HL-60 (cell line): ENCODE results near the gene OR2D2.
A peak's percentile ranks its signal among the peaks of the same experiment; 100 is the strongest.

ENCODE experiments used
- DNase-seq, 2 experiments: peaks; one replicate each; pipeline ENCODE4 v3.0.0-alpha.2; 2010 to 2020; ENCODE audit warnings: low read depth in 1 of 2, low spot score in 1 of 2
- H3K27ac ChIP-seq: fragments of 250-450 bp; sonication (Bioruptor Pico); replicated peaks from 2 replicates; pipeline ENCODE4 v1.5.1; 2020; ENCODE audit warnings: mild to moderate bottlenecking, moderate library complexity
- H3K27me3 ChIP-seq: fragments of 250-450 bp; sonication (Bioruptor Pico); 2 replicates; pipeline ENCODE4 v1.5.1; 2021; ENCODE audit warnings: mild to moderate bottlenecking, moderate library complexity; ENCODE audit not compliant: insufficient read depth, poor library complexity, severe bottlenecking
- H3K4me3 ChIP-seq: replicated peaks from 2 replicates; pipeline ENCODE4 v1.5.1; 2011; ENCODE audit warnings: mild to moderate bottlenecking, control low read depth, low read length; ENCODE audit not compliant: insufficient read depth
- GABPA ChIP-seq: IDR thresholded peaks from 2 replicates; pipeline ENCODE4 v1.6.1; 2012; ENCODE audit warnings: low read depth
- POLR2AphosphoS5 ChIP-seq: IDR thresholded peaks from 2 replicates; pipeline ENCODE4 v1.6.1; 2012; ENCODE audit warnings: low read depth
- SPI1 ChIP-seq: IDR thresholded peaks from 2 replicates; pipeline ENCODE4 v1.6.1; 2012; ENCODE audit warnings: low read depth, mild to moderate bottlenecking, borderline replicate concordance
- long read RNA-seq: library from polyadenylated mRNA; unstranded; transcript quantifications from one replicate; pipeline ENCODE4 v2.0.0, GENCODE V29; 2020
- TF ChIP-seq, protein P1 (sequence below): IDR thresholded peaks from 2 replicates; pipeline ENCODE4 v1.6.1; 2012; ENCODE audit warnings: low read depth; ENCODE audit not compliant: insufficient replicate concordance
- TF ChIP-seq, protein P2 (sequence below): IDR thresholded peaks from one replicate; pipeline ENCODE4 v1.5.1; 2011; ENCODE audit warnings: low read length, control low read depth, inconsistent platforms; ENCODE audit not compliant: insufficient read depth

Gene OR2D2, protein sequence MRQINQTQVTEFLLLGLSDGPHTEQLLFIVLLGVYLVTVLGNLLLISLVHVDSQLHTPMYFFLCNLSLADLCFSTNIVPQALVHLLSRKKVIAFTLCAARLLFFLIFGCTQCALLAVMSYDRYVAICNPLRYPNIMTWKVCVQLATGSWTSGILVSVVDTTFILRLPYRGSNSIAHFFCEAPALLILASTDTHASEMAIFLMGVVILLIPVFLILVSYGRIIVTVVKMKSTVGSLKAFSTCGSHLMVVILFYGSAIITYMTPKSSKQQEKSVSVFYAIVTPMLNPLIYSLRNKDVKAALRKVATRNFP
- long read RNA-seq: 0 reads

DNA sequence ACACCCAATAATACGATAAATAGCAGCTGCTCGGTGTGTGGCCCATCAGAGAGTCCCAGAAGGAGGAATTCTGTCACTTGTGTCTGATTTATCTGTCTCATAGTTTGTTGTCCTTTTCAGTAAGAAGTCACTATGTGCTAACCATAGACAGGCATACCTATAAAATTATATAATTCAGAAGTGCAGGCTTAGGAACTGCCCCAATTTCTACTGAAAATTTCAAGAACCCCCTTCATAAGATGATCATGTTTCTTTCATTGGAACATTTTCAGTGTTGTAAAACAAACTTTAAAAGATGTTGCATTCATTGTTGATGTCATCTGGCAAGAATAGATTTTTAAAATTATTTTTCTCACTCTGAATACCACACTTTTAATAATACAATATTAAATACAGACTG, at the start of gene OR2D2:
TSS of gene OR2D2 (minus strand) at position 101 of the 400 bp plus-strand sequence. CDS start at position 101, 0 bp downstream.
- H3K27me3 ChIP-seq: no peaks in the 10 kb centered on the region
- DNase-seq: no peak
- no peak within 1 kb of the TSS for H3K4me3 ChIP-seq
- H3K27ac ChIP-seq: no peak within 1 kb of the TSS
- TF ChIP-seq, protein P1, sequence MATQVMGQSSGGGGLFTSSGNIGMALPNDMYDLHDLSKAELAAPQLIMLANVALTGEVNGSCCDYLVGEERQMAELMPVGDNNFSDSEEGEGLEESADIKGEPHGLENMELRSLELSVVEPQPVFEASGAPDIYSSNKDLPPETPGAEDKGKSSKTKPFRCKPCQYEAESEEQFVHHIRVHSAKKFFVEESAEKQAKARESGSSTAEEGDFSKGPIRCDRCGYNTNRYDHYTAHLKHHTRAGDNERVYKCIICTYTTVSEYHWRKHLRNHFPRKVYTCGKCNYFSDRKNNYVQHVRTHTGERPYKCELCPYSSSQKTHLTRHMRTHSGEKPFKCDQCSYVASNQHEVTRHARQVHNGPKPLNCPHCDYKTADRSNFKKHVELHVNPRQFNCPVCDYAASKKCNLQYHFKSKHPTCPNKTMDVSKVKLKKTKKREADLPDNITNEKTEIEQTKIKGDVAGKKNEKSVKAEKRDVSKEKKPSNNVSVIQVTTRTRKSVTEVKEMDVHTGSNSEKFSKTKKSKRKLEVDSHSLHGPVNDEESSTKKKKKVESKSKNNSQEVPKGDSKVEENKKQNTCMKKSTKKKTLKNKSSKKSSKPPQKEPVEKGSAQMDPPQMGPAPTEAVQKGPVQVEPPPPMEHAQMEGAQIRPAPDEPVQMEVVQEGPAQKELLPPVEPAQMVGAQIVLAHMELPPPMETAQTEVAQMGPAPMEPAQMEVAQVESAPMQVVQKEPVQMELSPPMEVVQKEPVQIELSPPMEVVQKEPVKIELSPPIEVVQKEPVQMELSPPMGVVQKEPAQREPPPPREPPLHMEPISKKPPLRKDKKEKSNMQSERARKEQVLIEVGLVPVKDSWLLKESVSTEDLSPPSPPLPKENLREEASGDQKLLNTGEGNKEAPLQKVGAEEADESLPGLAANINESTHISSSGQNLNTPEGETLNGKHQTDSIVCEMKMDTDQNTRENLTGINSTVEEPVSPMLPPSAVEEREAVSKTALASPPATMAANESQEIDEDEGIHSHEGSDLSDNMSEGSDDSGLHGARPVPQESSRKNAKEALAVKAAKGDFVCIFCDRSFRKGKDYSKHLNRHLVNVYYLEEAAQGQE: no peak
- TF ChIP-seq, protein P2, sequence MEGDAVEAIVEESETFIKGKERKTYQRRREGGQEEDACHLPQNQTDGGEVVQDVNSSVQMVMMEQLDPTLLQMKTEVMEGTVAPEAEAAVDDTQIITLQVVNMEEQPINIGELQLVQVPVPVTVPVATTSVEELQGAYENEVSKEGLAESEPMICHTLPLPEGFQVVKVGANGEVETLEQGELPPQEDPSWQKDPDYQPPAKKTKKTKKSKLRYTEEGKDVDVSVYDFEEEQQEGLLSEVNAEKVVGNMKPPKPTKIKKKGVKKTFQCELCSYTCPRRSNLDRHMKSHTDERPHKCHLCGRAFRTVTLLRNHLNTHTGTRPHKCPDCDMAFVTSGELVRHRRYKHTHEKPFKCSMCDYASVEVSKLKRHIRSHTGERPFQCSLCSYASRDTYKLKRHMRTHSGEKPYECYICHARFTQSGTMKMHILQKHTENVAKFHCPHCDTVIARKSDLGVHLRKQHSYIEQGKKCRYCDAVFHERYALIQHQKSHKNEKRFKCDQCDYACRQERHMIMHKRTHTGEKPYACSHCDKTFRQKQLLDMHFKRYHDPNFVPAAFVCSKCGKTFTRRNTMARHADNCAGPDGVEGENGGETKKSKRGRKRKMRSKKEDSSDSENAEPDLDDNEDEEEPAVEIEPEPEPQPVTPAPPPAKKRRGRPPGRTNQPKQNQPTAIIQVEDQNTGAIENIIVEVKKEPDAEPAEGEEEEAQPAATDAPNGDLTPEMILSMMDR: no peak
- TF ChIP-seq GABPA: no peak
- TF ChIP-seq SPI1: no peak
- TF ChIP-seq POLR2AphosphoS5: no peak

DNA sequence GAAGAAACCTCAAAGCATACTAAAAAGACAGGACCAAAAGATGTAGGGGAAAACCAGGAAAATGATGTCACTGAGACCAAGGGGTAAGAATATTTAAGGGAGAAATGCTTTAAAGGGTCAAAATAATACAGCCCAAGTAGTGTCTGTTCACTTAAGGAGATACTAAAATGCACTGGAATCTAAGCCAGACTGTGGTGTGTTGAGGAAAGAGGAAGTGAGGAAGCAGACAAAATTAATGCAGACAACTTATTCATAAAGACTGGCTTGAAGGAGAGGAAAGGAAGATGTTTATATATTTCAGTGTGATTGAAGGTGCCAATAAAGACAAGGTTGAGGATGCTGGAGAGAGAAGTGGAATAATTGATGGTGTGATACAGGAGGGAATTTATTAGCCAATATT, 49.7 kb upstream of the OR2D2 start:
- Histone ChIP-seq H3K27ac (no peak overlapping the region), H3K27me3 (no peaks in the 10 kb centered on the region), H3K4me3 (no peak overlapping the region)
- TF ChIP-seq GABPA (no peak), SPI1 (peak; percentile 94)
- no peak for DNase-seq

DNA sequence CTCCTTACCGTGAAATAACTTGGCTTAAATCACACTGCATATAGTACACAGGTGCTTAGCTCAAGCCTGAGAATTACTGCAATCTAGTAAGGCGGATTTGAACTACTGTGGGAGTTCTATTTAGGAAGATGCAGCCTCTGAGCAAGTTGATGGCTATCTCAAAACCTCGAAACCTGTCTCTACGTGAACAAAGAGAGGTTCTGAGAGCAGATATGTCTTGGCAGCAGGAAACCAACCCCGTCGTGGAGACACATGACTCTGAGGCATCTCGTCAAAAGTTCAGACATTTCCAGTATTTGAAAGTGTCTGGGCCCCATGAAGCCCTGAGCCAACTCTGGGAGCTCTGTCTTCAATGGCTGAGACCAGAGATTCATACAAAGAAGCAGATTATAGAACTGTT, 39.8 kb upstream of the OR2D2 start:
- no peak for DNase-seq
- H3K27ac ChIP-seq: no peak overlapping the region
- H3K27me3 ChIP-seq: no peaks in the 10 kb centered on the region
- no peak overlapping the region for H3K4me3 ChIP-seq
- TF ChIP-seq, protein P2: no peak
- no peak for TF ChIP-seq POLR2AphosphoS5
- TF ChIP-seq SPI1: no peak
- TF ChIP-seq GABPA: no peak

DNA sequence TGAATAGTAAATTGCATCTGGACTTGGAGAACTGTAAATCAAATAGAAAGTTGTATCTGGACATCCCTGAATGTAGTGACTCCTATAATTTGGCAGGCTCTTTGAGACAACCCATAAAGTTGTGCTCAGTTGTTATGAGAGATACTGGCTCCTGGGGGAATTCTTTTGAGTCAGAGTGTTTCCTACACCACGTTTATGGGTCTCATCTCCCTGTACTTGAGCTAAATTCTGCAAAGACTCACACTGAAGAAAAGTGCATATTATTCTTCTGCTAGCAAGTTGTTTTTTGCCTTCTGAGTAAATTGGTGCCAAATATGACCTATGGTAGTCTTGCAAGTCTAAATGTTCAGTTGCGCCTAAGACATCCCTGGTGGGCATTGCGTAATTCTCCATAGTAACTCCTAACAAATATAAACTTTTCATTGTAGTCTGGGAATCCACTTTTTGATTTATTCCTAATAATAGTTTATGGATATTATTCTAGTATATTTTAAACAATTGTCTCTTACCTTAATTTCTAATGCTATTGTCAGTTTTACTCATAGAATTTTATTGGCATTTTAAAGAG, 38.9 kb upstream of the OR2D2 start:
- Histone ChIP-seq H3K27me3 (no peaks in the 10 kb centered on the region), H3K27ac (no peak overlapping the region), H3K4me3 (no peak overlapping the region)
- TF ChIP-seq, protein P2: no peak
- no peak for TF ChIP-seq POLR2AphosphoS5
- no peak for TF ChIP-seq SPI1
- DNase-seq: peak in 1 of 2 experiments; percentile 4

DNA sequence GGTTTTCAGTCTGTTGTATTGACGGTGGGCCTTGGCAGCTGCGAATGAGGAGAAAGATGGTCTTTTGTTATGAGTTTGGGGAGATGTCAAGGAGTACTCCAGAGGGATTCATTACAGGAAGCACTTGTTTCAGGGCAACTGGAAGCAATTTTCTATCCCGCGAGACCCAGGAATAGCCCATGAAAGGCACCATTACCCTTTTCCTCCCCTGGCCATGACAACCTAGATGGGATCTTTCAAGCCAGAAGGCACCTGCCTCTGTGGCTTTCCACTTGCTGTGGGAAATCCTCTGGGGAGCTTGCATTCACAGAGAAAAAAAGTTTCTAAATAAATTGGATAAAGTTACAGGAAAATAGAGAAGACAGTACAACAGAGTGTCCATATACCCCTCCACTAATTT, 36.6 kb upstream of the OR2D2 start:
- DNase-seq: no peak
- H3K4me3 ChIP-seq: no peak overlapping the region

More for the DNA sequence above, 36.6 kb upstream of the OR2D2 start:
- TF ChIP-seq GABPA: no peak
- TF ChIP-seq, protein P1: no peak
- Histone ChIP-seq H3K27me3 (no peaks in the 10 kb centered on the region), H3K27ac (no peak overlapping the region)
